OCI-LY1 (cell line): ENCODE results near the gene ASCL5.

Source experiments
- H2AFZ ChIP-seq: fragments of 200-600 bp; sonication (generic), shearing (Covaris generic); 2 replicates; pipeline ENCODE4 v1.6.0; 2014; ENCODE audit warnings: antibody characterized with exemption, mild to moderate bottlenecking, low read length
- H3F3A ChIP-seq: fragments of 200-600 bp; sonication (generic), shearing (Covaris generic); 2 replicates; pipeline ENCODE4 v1.6.0; 2014; ENCODE audit warnings: mild to moderate bottlenecking, antibody characterized with exemption, low read length, moderate library complexity; ENCODE audit not compliant: insufficient read depth
- H3K27ac ChIP-seq: fragments of 200-600 bp; sonication (generic); 2 replicates; pipeline ENCODE4 v1.5.1; 2014; ENCODE audit warnings: low read length, mixed run types, mild to moderate bottlenecking, low read depth; ENCODE audit not compliant: poor library complexity, severe bottlenecking
- H3K27me3 ChIP-seq: fragments of 200-600 bp; sonication (generic); 2 replicates; pipeline ENCODE4 v1.6.0; 2014; ENCODE audit warnings: antibody characterized with exemption, mild to moderate bottlenecking, low read length, moderate library complexity; ENCODE audit not compliant: insufficient read depth
- H3K36me3 ChIP-seq: fragments of 200-600 bp; sonication (generic); 2 replicates; pipeline ENCODE4 v1.6.1; 2014; ENCODE audit warnings: mild to moderate bottlenecking, antibody characterized with exemption, low read length, moderate library complexity, mixed read lengths; ENCODE audit not compliant: insufficient read depth
- H3K4me1 ChIP-seq: fragments of 200-600 bp; sonication (generic); 2 replicates; pipeline ENCODE4 v1.5.1; 2014; ENCODE audit warnings: mild to moderate bottlenecking, low read length, moderate library complexity; ENCODE audit not compliant: insufficient read depth, severe bottlenecking
- H3K4me2 ChIP-seq: fragments of 200-600 bp; sonication (generic), shearing (Covaris generic); 2 replicates; pipeline ENCODE4 v1.6.1; 2014; ENCODE audit warnings: low read length
- H3K4me3 ChIP-seq: fragments of 200-600 bp; sonication (generic); 2 replicates; pipeline ENCODE4 v1.5.1; 2014; ENCODE audit warnings: low read length, low read depth, mild to moderate bottlenecking, mixed read lengths; ENCODE audit not compliant: poor library complexity, severe bottlenecking
- H3K79me2 ChIP-seq: fragments of 200-600 bp; shearing (Covaris generic); 2 replicates; pipeline ENCODE4 v1.6.1; 2016; ENCODE audit warnings: mixed run types, low read length, mixed read lengths; ENCODE audit not compliant: insufficient read depth
- H3K9ac ChIP-seq: fragments of 200-600 bp; sonication (generic), shearing (Covaris generic); 2 replicates; pipeline ENCODE4 v1.6.1; 2014; ENCODE audit warnings: mild to moderate bottlenecking, low read length, mixed read lengths
- H3K9me2 ChIP-seq: fragments of 200-600 bp; sonication (generic), shearing (Covaris generic); 2 replicates; pipeline ENCODE4 v1.6.1; 2014; ENCODE audit warnings: low read depth, mild to moderate bottlenecking, low read length, mixed read lengths
- H3K9me3 ChIP-seq: fragments of 200-600 bp; shearing (Covaris generic); 2 replicates; pipeline ENCODE4 v1.6.1; 2014; ENCODE audit warnings: low read length, mixed read lengths
- H4K20me1 ChIP-seq: fragments of 200-600 bp; sonication (generic), shearing (Covaris generic); 2 replicates; pipeline ENCODE4 v1.6.0; 2016; ENCODE audit warnings: mild to moderate bottlenecking, low read length; ENCODE audit not compliant: insufficient read depth
- EZH2 ChIP-seq: fragments of 200-600 bp; sonication (generic), shearing (Covaris generic); IDR thresholded peaks from 2 replicates; pipeline ENCODE4 v1.8.0; 2017; ENCODE audit warnings: borderline replicate concordance, mixed run types, mild to moderate bottlenecking, antibody characterized with exemption, low read length, moderate library complexity, mixed read lengths
- TF ChIP-seq, protein P1 (sequence below): fragments of 200-600 bp; sonication (generic), shearing (Covaris generic); IDR thresholded peaks from 2 replicates; pipeline ENCODE4 v1.5.1; 2017; ENCODE audit warnings: mild to moderate bottlenecking, antibody characterized with exemption, low read length, moderate library complexity, mixed read lengths

The ASCL5 gene

DNA sequence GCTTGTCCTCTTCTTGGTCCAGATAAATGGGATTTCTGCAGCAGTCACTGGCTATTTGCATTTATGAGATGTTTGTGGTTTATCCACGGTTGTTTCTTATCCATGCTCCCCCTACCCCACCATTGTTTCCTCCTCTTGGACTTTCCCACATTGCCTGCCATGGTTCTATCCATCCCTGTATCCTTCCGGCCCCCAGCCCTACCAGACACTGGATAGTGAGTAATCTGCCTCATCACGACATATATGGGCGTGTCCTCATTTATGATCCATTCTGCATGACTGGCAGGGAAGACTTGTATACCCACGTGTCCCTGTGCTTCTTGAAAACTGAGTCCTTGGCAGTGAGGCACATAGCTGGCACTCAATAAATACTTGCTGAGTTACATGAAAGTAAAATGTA lies 54.8 kb downstream of the ASCL5 start:
- Histone ChIP-seq H2AFZ (no peak overlapping the region), H3K36me3 (no peaks in the 10 kb centered on the region), H3K79me2 (no peaks in the 10 kb centered on the region), H3K4me1 (no peaks in the 10 kb centered on the region), H3K9me3 (no peaks in the 10 kb centered on the region), H3K4me3 (no peak overlapping the region), H3K27ac (no peak overlapping the region), H3F3A (no peaks in the 10 kb centered on the region), H3K4me2 (no peak overlapping the region), H4K20me1 (no peaks in the 10 kb centered on the region), H3K9ac (no peak overlapping the region), H3K9me2 (no peaks in the 10 kb centered on the region), H3K27me3 (peaks cover 6% of the 10 kb centered on the region; the same call in 1 of the 2 replicates)
- TF ChIP-seq, protein P1, sequence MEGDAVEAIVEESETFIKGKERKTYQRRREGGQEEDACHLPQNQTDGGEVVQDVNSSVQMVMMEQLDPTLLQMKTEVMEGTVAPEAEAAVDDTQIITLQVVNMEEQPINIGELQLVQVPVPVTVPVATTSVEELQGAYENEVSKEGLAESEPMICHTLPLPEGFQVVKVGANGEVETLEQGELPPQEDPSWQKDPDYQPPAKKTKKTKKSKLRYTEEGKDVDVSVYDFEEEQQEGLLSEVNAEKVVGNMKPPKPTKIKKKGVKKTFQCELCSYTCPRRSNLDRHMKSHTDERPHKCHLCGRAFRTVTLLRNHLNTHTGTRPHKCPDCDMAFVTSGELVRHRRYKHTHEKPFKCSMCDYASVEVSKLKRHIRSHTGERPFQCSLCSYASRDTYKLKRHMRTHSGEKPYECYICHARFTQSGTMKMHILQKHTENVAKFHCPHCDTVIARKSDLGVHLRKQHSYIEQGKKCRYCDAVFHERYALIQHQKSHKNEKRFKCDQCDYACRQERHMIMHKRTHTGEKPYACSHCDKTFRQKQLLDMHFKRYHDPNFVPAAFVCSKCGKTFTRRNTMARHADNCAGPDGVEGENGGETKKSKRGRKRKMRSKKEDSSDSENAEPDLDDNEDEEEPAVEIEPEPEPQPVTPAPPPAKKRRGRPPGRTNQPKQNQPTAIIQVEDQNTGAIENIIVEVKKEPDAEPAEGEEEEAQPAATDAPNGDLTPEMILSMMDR: no peak
- no peak for TF ChIP-seq EZH2

DNA sequence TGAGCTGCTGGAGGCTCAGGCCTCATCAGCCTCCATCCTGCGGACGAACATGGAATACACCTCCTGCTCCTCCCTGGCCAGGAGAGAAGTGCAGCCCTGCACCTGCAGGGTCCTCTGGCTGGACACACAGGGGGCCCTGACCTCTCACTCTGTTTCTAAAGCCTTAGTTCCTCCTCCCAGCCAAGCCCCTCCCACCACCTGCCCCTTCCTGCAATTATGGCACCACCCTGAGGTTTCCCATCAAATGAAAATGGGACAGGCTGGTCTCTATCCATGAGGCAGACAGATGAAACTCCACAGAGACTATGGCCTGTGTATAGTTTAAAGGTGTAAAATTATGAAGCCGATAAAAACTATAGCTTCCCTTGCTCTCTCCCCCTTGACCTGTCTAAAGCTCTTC lies 57.3 kb downstream of the ASCL5 start:
- no peaks in the 10 kb centered on the region for H3K36me3 ChIP-seq
- no peak overlapping the region for H2AFZ ChIP-seq
- H4K20me1 ChIP-seq: no peaks in the 10 kb centered on the region
- no peak overlapping the region for H3K4me2 ChIP-seq
- H3K9me3 ChIP-seq: no peaks in the 10 kb centered on the region
- H3K9me2 ChIP-seq: no peaks in the 10 kb centered on the region
- H3K27ac ChIP-seq: no peak overlapping the region
- H3K27me3 ChIP-seq: peaks cover 3% of the 10 kb centered on the region; the same call in 1 of the 2 replicates
- H3K9ac ChIP-seq: no peak overlapping the region
- H3K4me3 ChIP-seq: no peak overlapping the region
- TF ChIP-seq, protein P1: no peak
- no peak for TF ChIP-seq EZH2
- no peaks in the 10 kb centered on the region for H3K4me1 ChIP-seq
- no peaks in the 10 kb centered on the region for H3K79me2 ChIP-seq
- no peaks in the 10 kb centered on the region for H3F3A ChIP-seq

DNA sequence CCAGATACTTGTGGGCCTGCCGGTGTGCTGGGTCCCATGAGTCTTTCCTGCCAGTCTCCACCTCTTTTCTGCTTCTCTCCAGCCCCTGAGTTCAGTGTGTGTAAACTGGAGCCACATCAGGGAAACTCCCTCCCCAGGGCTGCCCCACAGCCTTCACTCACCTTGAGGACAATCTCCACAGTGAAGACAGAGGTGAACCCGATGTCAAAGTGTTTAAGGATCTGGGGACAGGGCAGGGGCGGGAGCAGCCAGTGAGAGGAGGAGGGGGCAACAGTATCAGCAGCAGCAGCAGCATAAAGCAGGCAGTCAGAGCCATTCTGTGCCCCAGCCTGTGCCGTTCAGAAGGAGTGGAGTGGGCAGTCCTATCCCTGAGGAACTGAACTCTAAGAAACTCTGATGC lies 58.0 kb downstream of the ASCL5 start:
- Histone ChIP-seq H2AFZ (no peak overlapping the region), H3K9ac (no peak overlapping the region), H3K4me1 (no peaks in the 10 kb centered on the region), H3K9me3 (no peaks in the 10 kb centered on the region), H3F3A (no peaks in the 10 kb centered on the region), H3K79me2 (no peaks in the 10 kb centered on the region), H4K20me1 (no peaks in the 10 kb centered on the region), H3K4me3 (no peak overlapping the region), H3K27me3 (peaks cover 3% of the 10 kb centered on the region; the same call in 1 of the 2 replicates), H3K27ac (no peak overlapping the region), H3K9me2 (no peaks in the 10 kb centered on the region), H3K4me2 (no peak overlapping the region), H3K36me3 (no peaks in the 10 kb centered on the region)
- TF ChIP-seq, protein P1: no peak
- no peak for TF ChIP-seq EZH2
